ENCODE data around the gene ARHGAP15. TPM values are rescaled to one million over a fixed set of nuclear protein-coding genes. Genes with fewer than 3 reads are reported as not detected.

ARHGAP15 gene
- total RNA-seq, 4 donors from 2014 or later: 1.2 to 6.0 (median 3.4) TPM

GRCh38 chr2:143497726-143498125 lies 368.5 kb downstream of the ARHGAP15 start:
- WGBS: 85% methylated on average over 1 of the region's 1 CpG
- H3K4me3 ChIP-seq: no peak overlapping the region
- no peaks in the 10 kb centered on the region for H3K4me1 ChIP-seq
- no peaks in the 10 kb centered on the region for H3K27me3 ChIP-seq
- DNase-seq (ENCODE audit: low spot score in 2 of 2): no peak
- TF ChIP-seq, protein P1, sequence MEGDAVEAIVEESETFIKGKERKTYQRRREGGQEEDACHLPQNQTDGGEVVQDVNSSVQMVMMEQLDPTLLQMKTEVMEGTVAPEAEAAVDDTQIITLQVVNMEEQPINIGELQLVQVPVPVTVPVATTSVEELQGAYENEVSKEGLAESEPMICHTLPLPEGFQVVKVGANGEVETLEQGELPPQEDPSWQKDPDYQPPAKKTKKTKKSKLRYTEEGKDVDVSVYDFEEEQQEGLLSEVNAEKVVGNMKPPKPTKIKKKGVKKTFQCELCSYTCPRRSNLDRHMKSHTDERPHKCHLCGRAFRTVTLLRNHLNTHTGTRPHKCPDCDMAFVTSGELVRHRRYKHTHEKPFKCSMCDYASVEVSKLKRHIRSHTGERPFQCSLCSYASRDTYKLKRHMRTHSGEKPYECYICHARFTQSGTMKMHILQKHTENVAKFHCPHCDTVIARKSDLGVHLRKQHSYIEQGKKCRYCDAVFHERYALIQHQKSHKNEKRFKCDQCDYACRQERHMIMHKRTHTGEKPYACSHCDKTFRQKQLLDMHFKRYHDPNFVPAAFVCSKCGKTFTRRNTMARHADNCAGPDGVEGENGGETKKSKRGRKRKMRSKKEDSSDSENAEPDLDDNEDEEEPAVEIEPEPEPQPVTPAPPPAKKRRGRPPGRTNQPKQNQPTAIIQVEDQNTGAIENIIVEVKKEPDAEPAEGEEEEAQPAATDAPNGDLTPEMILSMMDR (IDR thresholded peaks at IDR 0.05): no peak
- TF ChIP-seq POLR2AphosphoS5 (IDR thresholded peaks at IDR 0.05) (no peak), POLR2A (IDR thresholded peaks at IDR 0.05) (no peak), EP300 (IDR thresholded peaks at IDR 0.05) (no peak)
- no peaks in the 10 kb centered on the region for H3K36me3 ChIP-seq
- no peaks in the 10 kb centered on the region for H3K9me3 ChIP-seq
- H3K27ac ChIP-seq: no peak overlapping the region

- no peaks in the 10 kb centered on the region for H3K27me3 ChIP-seq
- no peaks in the 10 kb centered on the region for H3K36me3 ChIP-seq
- WGBS: 83% methylated on average over 1 of the region's 1 CpG
- H3K4me3 ChIP-seq: no peak overlapping the region
- H3K27ac ChIP-seq: no peak overlapping the region
- H3K9me3 ChIP-seq: no peaks in the 10 kb centered on the region
- DNase-seq (ENCODE audit: low spot score in 2 of 2): no peak
- TF ChIP-seq POLR2AphosphoS5 (IDR thresholded peaks at IDR 0.05) (no peak), EP300 (IDR thresholded peaks at IDR 0.05) (no peak), POLR2A (IDR thresholded peaks at IDR 0.05) (no peak)
- TF ChIP-seq, protein P1 (IDR thresholded peaks at IDR 0.05): no peak
- no peaks in the 10 kb centered on the region for H3K4me1 ChIP-seq
Observed at GRCh38 chr2:143498496-143498895, 369.3 kb downstream of the ARHGAP15 start.

DNA sequence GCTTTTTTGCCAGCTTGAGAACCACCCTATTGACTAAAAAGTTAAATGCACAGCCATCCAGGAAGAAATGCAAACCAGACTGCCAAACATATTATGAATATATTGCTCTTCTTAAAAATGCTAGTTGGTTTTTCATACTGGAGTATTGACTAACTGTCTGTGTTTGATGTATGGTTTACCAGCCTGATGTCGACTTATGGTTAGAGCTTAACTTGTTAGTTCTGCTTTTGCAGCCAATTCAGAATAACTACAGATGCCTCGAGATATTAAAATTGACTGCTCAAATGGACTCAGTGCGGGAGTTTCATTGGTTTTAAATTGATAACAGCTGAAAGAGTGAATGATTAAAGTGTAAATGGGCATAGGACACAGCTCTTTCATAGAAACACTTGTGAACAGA lies 369.8 kb downstream of the ARHGAP15 start:
- H3K4me3 ChIP-seq: no peak overlapping the region
- no peaks in the 10 kb centered on the region for H3K9me3 ChIP-seq
- no peak overlapping the region for H3K27ac ChIP-seq
- no peaks in the 10 kb centered on the region for H3K4me1 ChIP-seq
- no peaks in the 10 kb centered on the region for H3K36me3 ChIP-seq
- 53% methylated on average over 3 of the region's 3 CpGs for WGBS
- H3K27me3 ChIP-seq: no peaks in the 10 kb centered on the region
- DNase-seq (ENCODE audit: low spot score in 2 of 2): no peak
- TF ChIP-seq POLR2AphosphoS5 (IDR thresholded peaks at IDR 0.05): no peak
- TF ChIP-seq POLR2A (IDR thresholded peaks at IDR 0.05): no peak
- no peak for TF ChIP-seq EP300 (IDR thresholded peaks at IDR 0.05)
- TF ChIP-seq, protein P1 (IDR thresholded peaks at IDR 0.05): no peak

GRCh38 chr2:143501106-143501676 lies 372.0 kb downstream of the ARHGAP15 start:
- Histone ChIP-seq H3K36me3 (no peaks in the 10 kb centered on the region), H3K4me1 (no peaks in the 10 kb centered on the region), H3K4me3 (no peak overlapping the region), H3K27me3 (no peaks in the 10 kb centered on the region), H3K27ac (no peak overlapping the region), H3K9me3 (no peaks in the 10 kb centered on the region)
- WGBS: 84% methylated on average over 7 of the region's 7 CpGs
- TF ChIP-seq, protein P1 (IDR thresholded peaks at IDR 0.05): no peak
- TF ChIP-seq EP300 (IDR thresholded peaks at IDR 0.05) (no peak), POLR2AphosphoS5 (IDR thresholded peaks at IDR 0.05) (no peak), POLR2A (IDR thresholded peaks at IDR 0.05) (no peak)
- no peak for DNase-seq (ENCODE audit: low spot score in 2 of 2)

DNA sequence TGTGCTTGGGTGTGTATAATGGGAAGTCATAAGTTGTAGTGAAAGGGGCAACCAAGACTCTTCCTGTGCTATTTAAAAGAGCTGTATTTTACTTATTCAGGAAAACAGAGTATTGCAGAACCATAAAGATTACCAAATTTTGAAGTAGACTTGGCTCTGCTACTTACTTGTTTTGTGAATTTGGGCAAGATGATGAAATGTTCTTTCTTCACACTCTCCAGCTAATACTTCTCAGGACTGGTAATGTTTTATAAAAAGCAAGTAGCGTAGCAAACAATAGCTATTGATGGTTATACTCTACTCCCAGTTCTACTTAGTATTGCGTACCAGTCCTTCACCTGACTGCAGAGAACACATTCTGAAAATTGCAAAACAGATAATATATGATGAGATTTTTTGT lies 374.1 kb downstream of the ARHGAP15 start:
- no peak overlapping the region for H3K4me3 ChIP-seq
- H3K9me3 ChIP-seq: no peaks in the 10 kb centered on the region
- WGBS: 94% methylated on average over 2 of the region's 2 CpGs
- no peaks in the 10 kb centered on the region for H3K4me1 ChIP-seq
- TF ChIP-seq POLR2A (IDR thresholded peaks at IDR 0.05): no peak
- TF ChIP-seq POLR2AphosphoS5 (IDR thresholded peaks at IDR 0.05): no peak
- no peak for TF ChIP-seq EP300 (IDR thresholded peaks at IDR 0.05)
- TF ChIP-seq, protein P1 (IDR thresholded peaks at IDR 0.05): no peak
- H3K36me3 ChIP-seq: no peaks in the 10 kb centered on the region
- DNase-seq (ENCODE audit: low spot score in 2 of 2): no peak
- no peaks in the 10 kb centered on the region for H3K27me3 ChIP-seq
- no peak overlapping the region for H3K27ac ChIP-seq

Data from suprapubic skin (tissue), 4 donors.